Upper lobe of left lung (tissue), 6 donors: ENCODE results near the gene EGFR. TPM values are rescaled to one million over a fixed set of nuclear protein-coding genes. Genes with fewer than 3 reads are reported as not detected.

Experiments
- ATAC-seq, 2 donors: fragments of 200-7000 bp; cut with Tn5 transposase; one replicate each; pipeline ENCODE4 v1.9.1; 2022; ENCODE audit warnings: mild to moderate bottlenecking in 2 of 2, moderate library complexity in 2 of 2; ENCODE audit not compliant: low FRiP score in 2 of 2
- DNase-seq, 2 donors: peaks; one replicate each; pipeline ENCODE4 v3.0.0-alpha.2; 2019 to 2020
- H3K27ac ChIP-seq, 4 donors: fragments of 200-600 bp; sonication (generic); one replicate each; pipeline ENCODE4 v1.5.1; 2016 to 2019
- H3K27me3 ChIP-seq, 4 donors: fragments of 200-600 bp; sonication (generic); one replicate each; pipeline ENCODE4 v1.5.1; 2017 to 2019
- H3K36me3 ChIP-seq, 4 donors: fragments of 200-600 bp; sonication (generic); one replicate each; pipeline ENCODE4 v1.5.1; 2016 to 2019
- H3K4me1 ChIP-seq, 4 donors: fragments of 200-600 bp; sonication (generic); one replicate each; pipeline ENCODE4 v1.5.1; 2018 to 2019
- H3K4me3 ChIP-seq, 4 donors: fragments of 200-600 bp; sonication (generic); one replicate each; pipeline ENCODE4 v1.5.1; 2017 to 2019; ENCODE audit warnings: mild to moderate bottlenecking in 2 of 4, moderate library complexity in 1 of 4
- H3K9me3 ChIP-seq, 4 donors: fragments of 200-600 bp; sonication (generic); one replicate each; pipeline ENCODE4 v1.5.1; 2018 to 2019
- CTCF ChIP-seq, 6 experiments: fragments of 450-650 bp in 4 of 6; fragments of 200-600 bp in 2 of 6; sonication (generic) in 2 of 6; IDR thresholded peaks; one replicate each; pipeline ENCODE4 v1.5.1; 2016 to 2019; ENCODE audit warnings: antibody characterized with exemption in 6 of 6
- EP300 ChIP-seq, 4 donors: sonication (generic); formaldehyde crosslinking; IDR thresholded peaks; one replicate each; pipeline ENCODE4 v1.5.1; 2017; ENCODE audit warnings: antibody characterized with exemption in 4 of 4, control low read depth in 2 of 4
- POLR2A ChIP-seq, 4 donors: fragments of 450-650 bp; IDR thresholded peaks; one replicate each; pipeline ENCODE4 v1.5.1; 2016 to 2017; ENCODE audit warnings: antibody characterized with exemption in 4 of 4, mild to moderate bottlenecking in 2 of 4
- POLR2AphosphoS5 ChIP-seq, 2 donors: sonication (generic); formaldehyde crosslinking; IDR thresholded peaks; one replicate each; pipeline ENCODE4 v1.5.1; 2017; ENCODE audit warnings: antibody characterized with exemption in 2 of 2
- WGBS, 2 donors: methylation state at CpG; one replicate each; pipeline ENCODE4 v1.1.5; 2017 to 2018; 5-methylcytosine and 5-hydroxymethylcytosine counted together
- total RNA-seq, 6 donors: library from RNA; depleted of rRNA in 4 of 6; stranded (reverse); fragments of >200 nt in 4 of 6; gene quantifications; one replicate each; pipeline versions ENCODE4 v1.1.0 to v1.2.1, GENCODE V29; 2016 to 2021
- donor health status: DM: no; HTN: no; CAD: no; lungs with moderate emphysema.
- donor health status: DM: no; HTN: yes; CAD: no; lungs with severe emphysema.

EGFR gene
- total RNA-seq, 6 donors from 2014 or later = 58.7 to 110 (median 93.2) TPM

DNA sequence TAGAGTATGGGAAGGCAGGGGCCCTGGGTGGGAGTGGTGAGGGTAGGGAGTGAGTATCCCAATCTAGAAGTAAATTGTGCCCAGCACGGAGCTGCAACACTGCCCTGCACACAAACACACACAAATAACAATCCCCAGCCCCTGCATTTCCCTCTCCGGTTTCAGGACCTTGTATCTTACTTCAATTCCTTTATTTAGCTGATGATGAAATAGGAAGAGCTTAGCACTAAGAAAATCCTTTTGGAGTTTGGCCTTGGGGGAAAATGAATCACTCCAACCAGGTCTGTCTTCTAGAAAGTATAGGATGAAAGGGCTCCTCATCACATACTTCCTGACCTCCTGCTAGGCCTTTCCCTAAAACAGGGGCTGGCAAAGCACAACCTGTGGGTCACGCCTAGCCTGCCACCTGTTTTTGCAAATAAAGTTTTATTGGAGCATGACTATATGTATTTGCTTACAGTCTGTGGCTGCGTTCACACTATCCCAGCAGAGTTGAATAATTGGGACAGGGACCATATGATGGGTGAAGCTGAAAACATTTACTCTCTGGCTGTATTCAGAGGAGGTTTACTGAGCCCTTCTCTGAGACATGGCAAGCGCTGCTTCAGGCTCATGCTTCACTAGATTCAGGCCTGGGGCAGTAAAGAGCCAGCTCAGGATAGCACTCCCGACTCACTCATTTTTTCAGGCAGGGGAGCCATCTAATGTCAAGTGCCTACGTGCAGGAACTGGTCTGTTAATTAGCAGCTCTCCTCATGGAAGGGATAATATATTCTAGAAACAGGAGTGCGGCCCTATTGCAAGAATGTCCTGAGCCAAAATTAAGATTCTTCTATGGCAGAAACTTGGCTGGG, 111.0 kb downstream of the EGFR start:
- peak in 1 of 2 donors; percentile 54 for DNase-seq
- WGBS, 2 donors = 68 to 70% methylated on average over 8 of the region's 8 CpGs
- TF ChIP-seq CTCF (IDR thresholded peaks at IDR 0.05) (no peak), POLR2A (IDR thresholded peaks at IDR 0.05) (no peak), POLR2AphosphoS5 (IDR thresholded peaks at IDR 0.05) (no peak), EP300 (IDR thresholded peaks at IDR 0.05) (no peak)
- peak overlapping the region; percentile 77 to 89 (median 80) for H3K27ac ChIP-seq
- no peak overlapping the region for H3K4me3 ChIP-seq
- peaks cover 68 to 86% (median 77%) of the 10 kb centered on the region in 4 donors for H3K4me1 ChIP-seq
- no peaks in the 10 kb centered on the region for H3K36me3 ChIP-seq
- no peak for ATAC-seq
- H3K27me3 ChIP-seq = no peaks in the 10 kb centered on the region
- no peaks in the 10 kb centered on the region for H3K9me3 ChIP-seq

- Histone ChIP-seq H3K27ac (peak overlapping the region; percentile 77 to 89 (median 80)), H3K4me3 (no peak overlapping the region), H3K27me3 (no peaks in the 10 kb centered on the region), H3K4me1 (peaks cover 68 to 87% (median 78%) of the 10 kb centered on the region in 4 donors), H3K9me3 (no peaks in the 10 kb centered on the region), H3K36me3 (no peaks in the 10 kb centered on the region)
- 62 to 72% methylated on average over 13 to 14 of the region's 15 CpGs for WGBS, 2 donors
- ATAC-seq = peak; percentile 39 to 78
- TF ChIP-seq EP300 (IDR thresholded peaks at IDR 0.05) = peak in 1 of 4 donors; percentile 37
- no peak for TF ChIP-seq POLR2A (IDR thresholded peaks at IDR 0.05)
- TF ChIP-seq POLR2AphosphoS5 (IDR thresholded peaks at IDR 0.05) = peak in 1 of 2 donors; percentile 81
- DNase-seq = peak in 1 of 2 donors; percentile 54
Observed at GRCh38 chr7:55130395-55131141, 111.8 kb downstream of the EGFR start.

DNA sequence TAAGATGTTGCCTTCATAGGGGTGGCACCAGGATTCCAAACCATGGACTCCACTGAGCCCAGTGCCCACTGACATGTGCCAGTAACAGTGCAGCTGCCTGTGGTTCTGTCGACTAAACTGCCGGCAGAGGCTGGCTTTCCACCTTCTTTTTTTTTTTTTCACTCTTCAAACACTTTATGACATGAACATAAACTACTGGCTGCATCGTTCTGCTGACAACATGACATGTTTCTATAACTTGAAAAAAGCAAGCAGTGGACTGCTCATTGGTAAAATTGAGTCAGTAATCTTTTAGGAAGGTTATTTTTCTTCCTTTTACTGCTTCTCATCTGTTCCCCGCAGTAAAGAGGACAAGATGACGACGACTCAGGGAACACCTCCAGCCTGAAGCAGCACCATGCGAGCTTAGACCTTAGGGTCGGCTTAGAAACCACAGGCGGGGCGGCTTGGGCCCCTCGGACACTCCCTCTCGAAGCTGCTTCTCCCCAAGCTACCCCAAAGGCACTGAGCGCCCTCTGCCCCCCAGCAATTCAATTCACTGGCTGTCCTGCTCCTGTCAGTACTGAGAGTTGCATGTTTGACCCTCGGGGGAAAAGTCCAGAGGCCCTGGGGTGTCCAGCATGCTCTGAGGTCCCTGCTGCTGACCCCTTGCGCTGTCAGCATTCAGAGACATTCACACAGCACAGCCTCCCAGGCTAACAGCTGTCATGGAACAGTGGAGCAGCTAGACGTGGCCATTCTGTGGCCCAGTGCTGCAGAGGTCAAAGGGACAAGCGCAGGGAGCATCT, 112.5 kb downstream of the EGFR start:
- Histone ChIP-seq H3K27me3 (no peaks in the 10 kb centered on the region), H3K9me3 (no peaks in the 10 kb centered on the region), H3K36me3 (no peaks in the 10 kb centered on the region), H3K27ac (peak overlapping the region; percentile 77 to 89 (median 80)), H3K4me3 (no peak overlapping the region), H3K4me1 (peaks cover 68 to 84% (median 78%) of the 10 kb centered on the region in 4 donors)
- WGBS, 2 donors = 65 to 73% methylated on average over 16 to 17 of the region's 17 CpGs
- ATAC-seq = no peak
- DNase-seq = no peak
- TF ChIP-seq CTCF (IDR thresholded peaks at IDR 0.05) (no peak), POLR2A (IDR thresholded peaks at IDR 0.05) (no peak), EP300 (IDR thresholded peaks at IDR 0.05) (no peak), POLR2AphosphoS5 (IDR thresholded peaks at IDR 0.05) (peak in 1 of 2 donors; percentile 25)

DNA sequence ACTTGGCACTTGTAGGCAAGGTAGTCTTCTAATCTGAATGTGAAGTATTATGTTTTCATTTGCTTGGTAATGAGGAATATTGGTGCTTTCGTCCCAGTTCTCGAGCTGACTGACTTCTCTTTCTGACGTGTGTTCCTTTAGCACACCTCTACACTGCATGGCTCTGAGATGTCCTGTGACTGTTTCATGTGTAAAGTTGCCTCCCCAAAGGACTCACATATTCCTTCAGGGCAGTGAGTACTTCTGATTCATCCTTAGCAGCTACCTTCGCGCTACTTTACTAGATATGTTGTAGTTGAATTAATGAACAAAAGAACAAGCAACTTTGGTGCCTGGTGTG, 113.7 kb downstream of the EGFR start:
- 89 to 93% methylated on average over 5 of the region's 5 CpGs for WGBS, 2 donors
- Histone ChIP-seq H3K9me3 (no peaks in the 10 kb centered on the region), H3K4me3 (no peak overlapping the region), H3K36me3 (no peaks in the 10 kb centered on the region), H3K27me3 (no peaks in the 10 kb centered on the region), H3K27ac (peak overlapping the region; percentile 76 to 89 (median 80)), H3K4me1 (peaks cover 62 to 73% (median 69%) of the 10 kb centered on the region in 4 donors)
- ATAC-seq = no peak
- no peak for DNase-seq
- no peak for TF ChIP-seq POLR2A (IDR thresholded peaks at IDR 0.05)
- no peak for TF ChIP-seq POLR2AphosphoS5 (IDR thresholded peaks at IDR 0.05)
- no peak for TF ChIP-seq CTCF (IDR thresholded peaks at IDR 0.05)
- no peak for TF ChIP-seq EP300 (IDR thresholded peaks at IDR 0.05)
